ENCODE measurements around the gene CYP4X1. TPM values are rescaled to one million over a fixed set of nuclear protein-coding genes. Genes with fewer than 3 reads are reported as not detected.
"Not testable (repeated sequence)": the region's sequence is repeated elsewhere in the genome, so short reads cannot be mapped to it uniquely, and the experiment has no call there.

CYP4X1 gene
- total RNA-seq, 1 experiment from 2014 or later = not detected

GRCh38 chr1:47059376-47059775, 35.9 kb downstream of the CYP4X1 start:
- no peak for DNase-seq (ENCODE audit: low read depth)
- in situ Hi-C loops (cut with HindIII; ENCODE audit: low pct_unique_long_range_greater_than_20kb, low sequenced_read_pairs) = no loop called here

- no peak for DNase-seq (ENCODE audit: low read depth)
- in situ Hi-C loops (cut with HindIII; ENCODE audit: low pct_unique_long_range_greater_than_20kb, low sequenced_read_pairs) = no loop called here
Measured at GRCh38 chr1:47067097-47067594, 43.7 kb downstream of the CYP4X1 start, which contains the start of gene CYP4Z1. Gene CYP4Z1 (plus strand): TSS chr1:47067231. CDS start chr1:47067491, 260 bp downstream.

GRCh38 chr1:47069080-47069479, 45.6 kb downstream of the CYP4X1 start:
- in situ Hi-C loops (cut with HindIII; ENCODE audit: low pct_unique_long_range_greater_than_20kb, low sequenced_read_pairs); DNase-seq (ENCODE audit: low read depth): not testable (repeated sequence)

- in situ Hi-C loops (cut with HindIII; ENCODE audit: low pct_unique_long_range_greater_than_20kb, low sequenced_read_pairs); DNase-seq (ENCODE audit: low read depth): not testable (repeated sequence)
Measured at GRCh38 chr1:47069509-47069908, 46.0 kb downstream of the CYP4X1 start.

- in situ Hi-C loops (cut with HindIII; ENCODE audit: low pct_unique_long_range_greater_than_20kb, low sequenced_read_pairs); DNase-seq (ENCODE audit: low read depth): not testable (repeated sequence)
Measured at GRCh38 chr1:47089356-47089755, 65.9 kb downstream of the CYP4X1 start.

- in situ Hi-C loops (cut with HindIII; ENCODE audit: low pct_unique_long_range_greater_than_20kb, low sequenced_read_pairs); DNase-seq (ENCODE audit: low read depth): not testable (repeated sequence)
Measured at GRCh38 chr1:47091476-47091875, 68.0 kb downstream of the CYP4X1 start.

Other genes starting within 250 kb of the CYP4X1 start
- gene CYP4B1, start 224.6 kb upstream of the CYP4X1 start, total RNA-seq (2014; rRNA removed; shearing (Covaris generic); ENCODE audit: low replicate concordance) = not detected in 2 replicates
- not detected in 2 replicates for gene CYP4A11, start 82.2 kb upstream of the CYP4X1 start, total RNA-seq (2014; rRNA removed; shearing (Covaris generic); ENCODE audit: low replicate concordance)
- not detected in 2 replicates for gene CYP4Z1, start 43.6 kb downstream of the CYP4X1 start, total RNA-seq (2014; rRNA removed; shearing (Covaris generic); ENCODE audit: low replicate concordance)
- gene CYP4A22, start 113.8 kb downstream of the CYP4X1 start, total RNA-seq (2014; rRNA removed; shearing (Covaris generic); ENCODE audit: low replicate concordance) = not detected in 2 replicates
- gene PDZK1IP1, start 166.4 kb downstream of the CYP4X1 start, total RNA-seq (2014; rRNA removed; shearing (Covaris generic); ENCODE audit: low replicate concordance) = 335 and 371 TPM in 2 replicates
- not detected in 2 replicates for gene TAL1, start 208.6 kb downstream of the CYP4X1 start, total RNA-seq (2014; rRNA removed; shearing (Covaris generic); ENCODE audit: low replicate concordance)